Uterus (tissue), 4 donors: ENCODE measurements around the gene FAM120B. TPM values are rescaled to one million over a fixed set of nuclear protein-coding genes. Genes with fewer than 3 reads are reported as not detected.

ENCODE experiments used
- DNase-seq, 2 donors: peaks; one replicate each; pipeline ENCODE4 v3.0.0-alpha.2; 2019 to 2020
- H3K27ac ChIP-seq, 2 donors: fragments of 200-600 bp; sonication (generic); 1 replicate in 1 of 2; 2 replicates in 1 of 2; pipeline ENCODE4 v1.5.1; 2016 to 2018
- H3K27me3 ChIP-seq, 2 donors: fragments of 200-600 bp; sonication (generic); one replicate each; pipeline ENCODE4 v1.5.1; 2018 to 2019; ENCODE audit warnings: control low read depth in 1 of 2
- H3K36me3 ChIP-seq, 2 donors: fragments of 200-600 bp; sonication (generic); one replicate each; pipeline ENCODE4 v1.5.1; 2019; ENCODE audit warnings: control low read depth in 1 of 2
- H3K4me1 ChIP-seq, 2 donors: fragments of 200-600 bp; sonication (generic); one replicate each; pipeline ENCODE4 v1.5.1; 2018 to 2019; ENCODE audit warnings: control low read depth in 1 of 2
- H3K4me3 ChIP-seq, 2 donors: fragments of 200-600 bp; sonication (generic); 1 replicate in 1 of 2; 2 replicates in 1 of 2; pipeline ENCODE4 v1.5.1; 2018 to 2019; ENCODE audit warnings: mild to moderate bottlenecking in 1 of 2
- H3K9me3 ChIP-seq, 2 donors: fragments of 200-600 bp; sonication (generic); one replicate each; pipeline ENCODE4 v1.5.1; 2019; ENCODE audit warnings: control low read depth in 1 of 2
- POLR2A ChIP-seq, 2 donors: fragments of 450-650 bp; IDR thresholded peaks; one replicate each; pipeline ENCODE4 v1.6.1; 2016; ENCODE audit warnings: antibody characterized with exemption in 2 of 2, mild to moderate bottlenecking in 1 of 2, moderate library complexity in 1 of 2
- intact Hi-C: fragments of 100-400 bp; cut with DNase I; formaldehyde crosslinking; loops from one replicate; pipeline ENCODE4 v1.15.1; 2023; ENCODE audit warnings: low total_unique reads
- total RNA-seq, 4 donors: library from RNA; depleted of rRNA in 3 of 4; stranded (reverse); fragments of >200 nt in 3 of 4; gene quantifications; one replicate each; pipeline versions ENCODE4 v1.1.0 to v1.2.4, GENCODE V29; 2014 to 2023
- TF ChIP-seq, protein P1 (sequence below), 4 experiments: fragments of 200-600 bp in 2 of 4; fragments of 450-650 bp in 2 of 4; sonication (generic) in 2 of 4; IDR thresholded peaks; one replicate each; pipeline ENCODE4 v1.5.1; 2016 to 2019; ENCODE audit warnings: antibody characterized with exemption in 4 of 4, mild to moderate bottlenecking in 2 of 4, moderate library complexity in 1 of 4
- donor health status: DM: yes; HTN: yes; CAD: no.

FAM120B gene
- total RNA-seq, 4 donors from 2014 or later: 12.1 to 50.9 (median 35.2) TPM

- intact Hi-C loops: no loop called here
- no peaks in the 10 kb centered on the region for H3K36me3 ChIP-seq
- H3K9me3 ChIP-seq: no peaks in the 10 kb centered on the region
- peaks cover 0 to 9% of the 10 kb centered on the region in 2 donors for H3K4me1 ChIP-seq
- peak overlapping the region in 1 of 2 donors; percentile 71 for H3K27ac ChIP-seq
- H3K4me3 ChIP-seq: no peak overlapping the region
- DNase-seq: no peak
- H3K27me3 ChIP-seq: no peaks in the 10 kb centered on the region
- no peak for TF ChIP-seq POLR2A (IDR thresholded peaks at IDR 0.05)
- TF ChIP-seq, protein P1, sequence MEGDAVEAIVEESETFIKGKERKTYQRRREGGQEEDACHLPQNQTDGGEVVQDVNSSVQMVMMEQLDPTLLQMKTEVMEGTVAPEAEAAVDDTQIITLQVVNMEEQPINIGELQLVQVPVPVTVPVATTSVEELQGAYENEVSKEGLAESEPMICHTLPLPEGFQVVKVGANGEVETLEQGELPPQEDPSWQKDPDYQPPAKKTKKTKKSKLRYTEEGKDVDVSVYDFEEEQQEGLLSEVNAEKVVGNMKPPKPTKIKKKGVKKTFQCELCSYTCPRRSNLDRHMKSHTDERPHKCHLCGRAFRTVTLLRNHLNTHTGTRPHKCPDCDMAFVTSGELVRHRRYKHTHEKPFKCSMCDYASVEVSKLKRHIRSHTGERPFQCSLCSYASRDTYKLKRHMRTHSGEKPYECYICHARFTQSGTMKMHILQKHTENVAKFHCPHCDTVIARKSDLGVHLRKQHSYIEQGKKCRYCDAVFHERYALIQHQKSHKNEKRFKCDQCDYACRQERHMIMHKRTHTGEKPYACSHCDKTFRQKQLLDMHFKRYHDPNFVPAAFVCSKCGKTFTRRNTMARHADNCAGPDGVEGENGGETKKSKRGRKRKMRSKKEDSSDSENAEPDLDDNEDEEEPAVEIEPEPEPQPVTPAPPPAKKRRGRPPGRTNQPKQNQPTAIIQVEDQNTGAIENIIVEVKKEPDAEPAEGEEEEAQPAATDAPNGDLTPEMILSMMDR (IDR thresholded peaks at IDR 0.05): no peak
These were observed 131.3 kb downstream of the FAM120B start for GRCh38 chr6:170437719-170438401.

DNA sequence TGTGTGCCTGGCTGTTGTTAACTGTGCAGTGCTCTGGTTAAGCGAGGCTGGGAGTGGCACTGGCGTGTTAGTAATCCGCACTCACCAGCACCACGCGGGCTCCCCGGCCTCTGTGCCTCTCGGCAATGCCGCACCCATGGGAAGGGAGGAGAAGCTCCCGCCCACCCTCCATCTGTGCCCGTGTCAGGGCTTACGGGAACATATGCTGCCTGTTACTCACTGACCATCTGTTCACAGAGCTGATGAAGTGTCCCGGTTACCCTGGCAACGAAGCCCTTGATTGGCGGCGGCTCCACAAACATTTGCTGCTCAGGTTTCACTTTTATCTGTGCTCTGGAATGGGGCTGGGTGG, 131.8 kb downstream of the FAM120B start:
- no peak overlapping the region for H3K4me3 ChIP-seq
- peak; percentile 80 to 91 for DNase-seq
- TF ChIP-seq, protein P1 (IDR thresholded peaks at IDR 0.05): no peak
- no peak for TF ChIP-seq POLR2A (IDR thresholded peaks at IDR 0.05)

GRCh38 chr6:170438861-170439260, 132.3 kb downstream of the FAM120B start:
- TF ChIP-seq, protein P1 (IDR thresholded peaks at IDR 0.05): no peak
- no peak for TF ChIP-seq POLR2A (IDR thresholded peaks at IDR 0.05)
- H3K36me3 ChIP-seq: no peaks in the 10 kb centered on the region
- DNase-seq: no peak
- H3K27me3 ChIP-seq: no peaks in the 10 kb centered on the region
- intact Hi-C loops: no loop called here
- H3K4me3 ChIP-seq: no peak overlapping the region
- peaks cover 0 to 9% of the 10 kb centered on the region in 2 donors for H3K4me1 ChIP-seq
- peak overlapping the region in 1 of 2 donors; percentile 71 for H3K27ac ChIP-seq
- H3K9me3 ChIP-seq: no peaks in the 10 kb centered on the region

More for the DNA sequence above, 131.8 kb downstream of the FAM120B start:
- Histone ChIP-seq H3K36me3 (no peaks in the 10 kb centered on the region), H3K9me3 (no peaks in the 10 kb centered on the region), H3K27ac (peak overlapping the region in 1 of 2 donors; percentile 71), H3K27me3 (no peaks in the 10 kb centered on the region), H3K4me1 (peaks cover 0 to 9% of the 10 kb centered on the region in 2 donors)
- intact Hi-C loops: no loop called here

- Histone ChIP-seq H3K4me3 (no peak overlapping the region), H3K36me3 (no peaks in the 10 kb centered on the region), H3K4me1 (peaks cover 0 to 9% of the 10 kb centered on the region in 2 donors), H3K27ac (peak overlapping the region in 1 of 2 donors; percentile 71), H3K9me3 (no peaks in the 10 kb centered on the region), H3K27me3 (no peaks in the 10 kb centered on the region)
- TF ChIP-seq, protein P1 (IDR thresholded peaks at IDR 0.05): no peak
- TF ChIP-seq POLR2A (IDR thresholded peaks at IDR 0.05): no peak
- DNase-seq: peak in 1 of 2 donors; percentile 9
- intact Hi-C loops: no loop called here
These were observed 133.1 kb downstream of the FAM120B start for GRCh38 chr6:170439366-170440361.
